PFSK-1 (cell line): ENCODE measurements around the gene ABCC8.

Experiments
- POLR2AphosphoS5 ChIP-seq: IDR thresholded peaks from 2 replicates; pipeline ENCODE4 v1.6.1; 2012; ENCODE audit warnings: low read depth, mild to moderate bottlenecking, control low read depth, low read length, moderate library complexity
- REST ChIP-seq, 2 experiments: IDR thresholded peaks; 2 replicates each; pipeline versions ENCODE4 v1.6.1 to v1.8.0; 2011 to 2012; ENCODE audit warnings: low read depth in 2 of 2, low read length in 2 of 2, control low read depth in 1 of 2, inconsistent platforms in 1 of 2, mild to moderate bottlenecking in 1 of 2, moderate library complexity in 1 of 2; ENCODE audit not compliant: insufficient read depth in 1 of 2
- SIN3A ChIP-seq: IDR thresholded peaks from 2 replicates; pipeline ENCODE4 v1.6.1; 2012; ENCODE audit warnings: mild to moderate bottlenecking, low read length, moderate library complexity, borderline replicate concordance; ENCODE audit not compliant: insufficient read depth
- TAF1 ChIP-seq: IDR thresholded peaks from 2 replicates; pipeline ENCODE4 v1.6.1; 2012; ENCODE audit warnings: low read length, control low read depth, borderline replicate concordance; ENCODE audit not compliant: insufficient read depth

GRCh38 chr11:17410606-17411379 is 65.9 kb downstream of the ABCC8 start:
- TF ChIP-seq POLR2AphosphoS5 = no peak
- no peak for TF ChIP-seq TAF1
- no peak for TF ChIP-seq REST (IDR thresholded peaks at IDR 0.05; ENCODE audit: insufficient read depth in 1 of 2, low read depth in 2 of 2, low read length in 2 of 2)
- no peak for TF ChIP-seq SIN3A
